Measurements from ENCODE around the gene MRGPRX3.

MRGPRX3 gene

DNA sequence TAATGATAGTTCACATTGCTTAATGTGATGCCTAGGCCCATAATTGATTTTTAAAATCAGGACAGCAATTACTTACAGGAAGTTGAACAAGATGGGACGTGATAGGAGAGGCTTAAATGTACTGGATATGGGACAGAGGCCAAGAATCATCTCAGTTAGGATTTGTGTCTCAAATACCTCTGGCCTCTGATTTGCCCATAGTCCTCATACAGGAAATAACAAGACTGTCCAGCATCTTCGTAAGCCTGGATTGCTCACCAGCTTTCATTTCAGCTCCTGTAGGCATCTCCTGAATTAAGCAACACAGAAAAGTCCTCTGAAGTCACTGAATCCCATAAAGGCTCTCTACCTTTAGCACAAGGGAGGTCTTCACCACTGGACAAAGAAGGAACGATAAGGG lies at the start of gene MRGPRX3:
Gene MRGPRX3 (plus strand): TSS at position 231 of the 400 bp plus-strand sequence. CDS start 4,632 bp downstream, outside the sequence.
- Histone ChIP-seq H4K20me1 (ENCODE audit: insufficient read depth) (no peaks in the 10 kb centered on the region), H3K27ac (no peak within 1 kb of the TSS), H3K4me1 (ENCODE audit: low read depth, poor library complexity, severe bottlenecking) (no peaks in the 10 kb centered on the region), H3K4me3 (IDR thresholded peaks at IDR 0.05; ENCODE audit: insufficient read depth, low read depth, low read length) (no peak within 1 kb of the TSS), H3K27me3 (ENCODE audit: insufficient read depth, low read depth) (no peaks in the 10 kb centered on the region), H2AFZ (ENCODE audit: low read depth) (no peak within 1 kb of the TSS), H3K9ac (no peak within 1 kb of the TSS), H3K4me2 (no peak within 1 kb of the TSS), H3K79me2 (ENCODE audit: insufficient read depth, low read depth) (no peaks in the 10 kb centered on the region), H3K36me3 (ENCODE audit: insufficient read depth) (no peaks in the 10 kb centered on the region)
- TF ChIP-seq, protein P1, sequence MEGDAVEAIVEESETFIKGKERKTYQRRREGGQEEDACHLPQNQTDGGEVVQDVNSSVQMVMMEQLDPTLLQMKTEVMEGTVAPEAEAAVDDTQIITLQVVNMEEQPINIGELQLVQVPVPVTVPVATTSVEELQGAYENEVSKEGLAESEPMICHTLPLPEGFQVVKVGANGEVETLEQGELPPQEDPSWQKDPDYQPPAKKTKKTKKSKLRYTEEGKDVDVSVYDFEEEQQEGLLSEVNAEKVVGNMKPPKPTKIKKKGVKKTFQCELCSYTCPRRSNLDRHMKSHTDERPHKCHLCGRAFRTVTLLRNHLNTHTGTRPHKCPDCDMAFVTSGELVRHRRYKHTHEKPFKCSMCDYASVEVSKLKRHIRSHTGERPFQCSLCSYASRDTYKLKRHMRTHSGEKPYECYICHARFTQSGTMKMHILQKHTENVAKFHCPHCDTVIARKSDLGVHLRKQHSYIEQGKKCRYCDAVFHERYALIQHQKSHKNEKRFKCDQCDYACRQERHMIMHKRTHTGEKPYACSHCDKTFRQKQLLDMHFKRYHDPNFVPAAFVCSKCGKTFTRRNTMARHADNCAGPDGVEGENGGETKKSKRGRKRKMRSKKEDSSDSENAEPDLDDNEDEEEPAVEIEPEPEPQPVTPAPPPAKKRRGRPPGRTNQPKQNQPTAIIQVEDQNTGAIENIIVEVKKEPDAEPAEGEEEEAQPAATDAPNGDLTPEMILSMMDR (conservative IDR thresholded peaks at IDR 0.05; ENCODE audit: low read depth, low read length) = no peak

DNA sequence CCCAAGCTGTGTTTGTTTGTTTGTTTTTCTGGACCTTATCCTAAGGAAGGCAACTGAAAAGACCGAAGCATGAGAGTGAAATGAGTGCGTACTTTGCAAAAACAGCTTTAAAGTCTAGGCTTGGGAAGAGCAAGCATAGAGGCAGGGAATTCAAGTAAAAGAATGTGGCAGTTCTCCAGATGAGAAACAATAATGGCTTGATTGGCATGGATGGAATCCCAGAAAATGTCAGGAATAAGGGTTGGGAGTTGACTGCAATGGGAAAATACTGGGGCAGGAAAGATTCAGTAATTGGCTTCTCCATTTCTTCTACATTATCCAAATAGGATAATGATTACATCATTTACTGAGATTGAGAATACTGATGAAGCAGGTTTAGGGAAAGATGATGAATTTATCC lies 44.0 kb upstream of the MRGPRX3 start:
- H3K27ac ChIP-seq = no peak overlapping the region
- H3K36me3 ChIP-seq (ENCODE audit: insufficient read depth) = no peaks in the 10 kb centered on the region
- no peak overlapping the region for H3K4me2 ChIP-seq
- H2AFZ ChIP-seq (ENCODE audit: low read depth) = no peak overlapping the region
- H3K27me3 ChIP-seq (ENCODE audit: insufficient read depth, low read depth) = no peaks in the 10 kb centered on the region
- H3K4me1 ChIP-seq (ENCODE audit: low read depth, poor library complexity, severe bottlenecking) = no peaks in the 10 kb centered on the region
- no peaks in the 10 kb centered on the region for H4K20me1 ChIP-seq (ENCODE audit: insufficient read depth)
- H3K9ac ChIP-seq = no peak overlapping the region
- no peak overlapping the region for H3K4me3 ChIP-seq (IDR thresholded peaks at IDR 0.05; ENCODE audit: insufficient read depth, low read depth, low read length)
- no peaks in the 10 kb centered on the region for H3K79me2 ChIP-seq (ENCODE audit: insufficient read depth, low read depth)
- TF ChIP-seq, protein P1 (conservative IDR thresholded peaks at IDR 0.05; ENCODE audit: low read depth, low read length) = no peak

DNA sequence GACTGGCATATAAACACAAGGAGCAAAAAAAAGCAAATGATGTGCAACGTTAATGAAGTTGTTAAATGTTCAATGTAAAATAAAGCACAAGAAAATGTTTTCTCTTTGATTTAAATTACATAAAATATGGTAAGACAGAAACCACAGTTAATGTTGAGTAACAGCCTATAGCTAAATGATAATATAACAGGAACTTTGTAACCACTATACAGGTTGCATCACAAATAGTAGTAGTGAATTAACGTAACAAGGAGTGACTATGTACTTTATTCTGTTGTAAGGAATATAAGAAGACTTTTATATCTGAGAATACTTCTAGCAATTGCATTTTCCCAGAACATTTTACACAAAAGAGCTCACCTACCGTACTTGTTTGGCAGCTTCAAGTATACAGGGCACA lies 43.4 kb upstream of the MRGPRX3 start:
- H3K9ac ChIP-seq = no peak overlapping the region
- no peak overlapping the region for H3K4me2 ChIP-seq
- H3K4me1 ChIP-seq (ENCODE audit: low read depth, poor library complexity, severe bottlenecking) = no peaks in the 10 kb centered on the region
- TF ChIP-seq, protein P1 (conservative IDR thresholded peaks at IDR 0.05; ENCODE audit: low read depth, low read length) = no peak
- H3K27me3 ChIP-seq (ENCODE audit: insufficient read depth, low read depth) = no peaks in the 10 kb centered on the region
- no peak overlapping the region for H2AFZ ChIP-seq (ENCODE audit: low read depth)
- no peak overlapping the region for H3K27ac ChIP-seq
- no peaks in the 10 kb centered on the region for H4K20me1 ChIP-seq (ENCODE audit: insufficient read depth)
- no peaks in the 10 kb centered on the region for H3K79me2 ChIP-seq (ENCODE audit: insufficient read depth, low read depth)
- H3K4me3 ChIP-seq (IDR thresholded peaks at IDR 0.05; ENCODE audit: insufficient read depth, low read depth, low read length) = no peak overlapping the region
- H3K36me3 ChIP-seq (ENCODE audit: insufficient read depth) = no peaks in the 10 kb centered on the region

DNA sequence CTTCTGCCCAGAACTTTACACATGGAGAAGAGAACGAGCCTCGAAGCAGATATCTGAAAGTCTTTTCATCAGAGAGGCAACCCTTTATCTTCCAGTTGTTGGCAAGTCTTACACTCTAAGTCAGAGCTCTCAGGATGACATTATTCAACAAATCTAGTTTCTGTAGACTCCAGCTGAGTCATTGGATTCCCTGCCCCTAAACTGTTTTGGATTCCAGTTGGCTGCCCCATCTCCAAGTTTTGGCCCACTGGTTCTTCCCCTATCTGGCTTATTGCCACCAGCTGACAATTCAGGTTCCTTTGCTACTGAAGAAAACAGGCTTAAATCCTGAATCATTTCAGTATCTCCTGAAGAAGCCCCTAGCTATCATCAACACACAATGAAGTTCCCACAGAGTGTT lies 40.6 kb upstream of the MRGPRX3 start:
- H2AFZ ChIP-seq (ENCODE audit: low read depth) = no peak overlapping the region
- H3K27me3 ChIP-seq (ENCODE audit: insufficient read depth, low read depth) = no peaks in the 10 kb centered on the region
- no peaks in the 10 kb centered on the region for H3K79me2 ChIP-seq (ENCODE audit: insufficient read depth, low read depth)
- no peak overlapping the region for H3K9ac ChIP-seq
- TF ChIP-seq, protein P1 (conservative IDR thresholded peaks at IDR 0.05; ENCODE audit: low read depth, low read length) = no peak
- no peaks in the 10 kb centered on the region for H4K20me1 ChIP-seq (ENCODE audit: insufficient read depth)
- no peaks in the 10 kb centered on the region for H3K4me1 ChIP-seq (ENCODE audit: low read depth, poor library complexity, severe bottlenecking)
- no peak overlapping the region for H3K4me2 ChIP-seq
- no peaks in the 10 kb centered on the region; the same call in 1 of the 2 replicates for H3K36me3 ChIP-seq (ENCODE audit: insufficient read depth)
- H3K4me3 ChIP-seq (IDR thresholded peaks at IDR 0.05; ENCODE audit: insufficient read depth, low read depth, low read length) = no peak overlapping the region
- H3K27ac ChIP-seq = no peak overlapping the region
